ENCODE measurements around the gene SMCO2. TPM values are rescaled to one million over a fixed set of nuclear protein-coding genes. Genes with fewer than 3 reads are reported as not detected.

The SMCO2 gene
- total and polyA plus RNA-seq, 10 of the 15 experiments (the other 5 are each of a cell fraction or from before 2014, with no cell fraction given): 0.11 to 2.3 (median 0.67) TPM

GRCh38 chr12:27456618-27457017 is 10.1 kb downstream of the SMCO2 start (continued):
- TF ChIP-seq SREBF2 (IDR thresholded peaks at IDR 0.05; ENCODE audit: low read length): no peak
- TF ChIP-seq PML (IDR thresholded peaks at IDR 0.05; ENCODE audit: low read length): no peak
- no peak for TF ChIP-seq RAD51 (IDR thresholded peaks at IDR 0.05)

DNA sequence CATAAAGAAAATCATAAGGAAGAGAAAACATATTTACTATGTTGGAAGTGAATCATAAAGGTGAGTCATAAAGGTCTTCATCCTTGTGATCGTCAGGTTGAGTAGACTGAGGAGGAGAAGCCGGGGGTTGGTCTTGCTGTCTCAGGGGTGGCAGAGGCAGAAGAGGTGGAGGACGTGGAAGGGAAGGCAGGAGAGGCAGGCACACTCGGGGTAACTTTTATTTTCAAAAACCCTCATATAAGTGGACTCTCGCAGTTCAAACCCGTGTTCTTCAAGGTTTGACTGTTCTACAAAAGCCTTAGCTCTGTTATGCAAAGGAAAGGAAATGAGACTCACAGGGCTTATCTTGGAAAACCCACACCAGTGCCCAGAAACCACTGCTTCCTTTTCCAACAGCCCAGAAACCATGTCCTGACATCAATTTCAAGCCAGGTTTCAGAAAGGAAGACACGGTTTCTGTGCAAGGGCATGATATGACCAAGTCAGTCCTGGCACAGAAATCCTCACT is 14.0 kb downstream of the SMCO2 start:
- 16% methylated on average over 7 of the region's 7 CpGs for WGBS (ENCODE audit: insufficient coverage, insufficient replicate concordance, low lambda C conversion rate, missing lambda C conversion rate)
- intact Hi-C loops (cut with micrococcal nuclease; ENCODE audit: unreplicated experiment) (no loop called here), in situ Hi-C loops (cut with MboI) (no loop called here)
- ChIA-PET CTCF (no interaction called here), POLR2A (no interaction called here), SMC1A (ENCODE audit: uncharacterized antibody, unreplicated experiment) (interaction anchor here (1.0 kb wide), 1 partner anchor 236 kb away, joined by 3 read pairs; the partner anchor contains the start of gene REP15), RAD21 (ENCODE audit: unreplicated experiment) (no interaction called here)
- Histone ChIP-seq H3K9me3 (replicated peaks; ENCODE audit: control insufficient read depth, insufficient read depth, low read length) (no peaks in the 10 kb centered on the region), H2AFZ (ENCODE audit: control insufficient read depth, low read depth, low read length) (no peak overlapping the region), H3K4me2 (ENCODE audit: control insufficient read depth, insufficient read depth) (no peak overlapping the region), H3K27me3 (replicated peaks in 1 of 2; ENCODE audit: control insufficient read depth in 2 of 2, insufficient read depth in 2 of 2, low read length in 1 of 2) (no peaks in the 10 kb centered on the region), H3K4me3 (no peak overlapping the region), H3K36me3 (ENCODE audit: control insufficient read depth in 2 of 2, insufficient read depth in 2 of 2, low read length in 1 of 2) (no peaks in the 10 kb centered on the region), H4K20me1 (ENCODE audit: control insufficient read depth, insufficient read depth) (no peaks in the 10 kb centered on the region), H3K79me2 (ENCODE audit: control insufficient read depth, insufficient read depth, low read length) (no peaks in the 10 kb centered on the region), H3K27ac (ENCODE audit: control insufficient read depth, insufficient read depth) (no peak overlapping the region), H3K4me1 (ENCODE audit: control insufficient read depth, insufficient read depth, low read length) (no peaks in the 10 kb centered on the region), H3K9ac (ENCODE audit: control insufficient read depth, insufficient read depth, low read length) (no peak overlapping the region)
- no peak for FAIRE-seq
- TF ChIP-seq IKZF2 (IDR thresholded peaks at IDR 0.05) (peak in 1 of 2 experiments; percentile 11; a peak in 1 of 4 replicates), ZNF384 (IDR thresholded peaks at IDR 0.05; ENCODE audit: borderline replicate concordance, low read depth, low read length) (no peak), SKIL (IDR thresholded peaks at IDR 0.05; ENCODE audit: low read depth, poor library complexity, severe bottlenecking) (no peak), NFIC (IDR thresholded peaks at IDR 0.05; ENCODE audit: low read depth, low read length) (peak; percentile 29; the same call in 1 of the 2 replicates), RUNX3 (IDR thresholded peaks at IDR 0.05; ENCODE audit: low read length) (peak; percentile 75), EED (IDR thresholded peaks at IDR 0.05; ENCODE audit: low read depth) (peak; percentile 84), ETV6 (conservative IDR thresholded peaks at IDR 0.05 in 1 of 2, IDR thresholded peaks at IDR 0.05 in 1 of 2; ENCODE audit: borderline replicate concordance in 1 of 2, low read depth in 1 of 2) (peak in 1 of 2 experiments; percentile 28; a peak in 1 of 4 replicates)
- TF ChIP-seq, protein P1, sequence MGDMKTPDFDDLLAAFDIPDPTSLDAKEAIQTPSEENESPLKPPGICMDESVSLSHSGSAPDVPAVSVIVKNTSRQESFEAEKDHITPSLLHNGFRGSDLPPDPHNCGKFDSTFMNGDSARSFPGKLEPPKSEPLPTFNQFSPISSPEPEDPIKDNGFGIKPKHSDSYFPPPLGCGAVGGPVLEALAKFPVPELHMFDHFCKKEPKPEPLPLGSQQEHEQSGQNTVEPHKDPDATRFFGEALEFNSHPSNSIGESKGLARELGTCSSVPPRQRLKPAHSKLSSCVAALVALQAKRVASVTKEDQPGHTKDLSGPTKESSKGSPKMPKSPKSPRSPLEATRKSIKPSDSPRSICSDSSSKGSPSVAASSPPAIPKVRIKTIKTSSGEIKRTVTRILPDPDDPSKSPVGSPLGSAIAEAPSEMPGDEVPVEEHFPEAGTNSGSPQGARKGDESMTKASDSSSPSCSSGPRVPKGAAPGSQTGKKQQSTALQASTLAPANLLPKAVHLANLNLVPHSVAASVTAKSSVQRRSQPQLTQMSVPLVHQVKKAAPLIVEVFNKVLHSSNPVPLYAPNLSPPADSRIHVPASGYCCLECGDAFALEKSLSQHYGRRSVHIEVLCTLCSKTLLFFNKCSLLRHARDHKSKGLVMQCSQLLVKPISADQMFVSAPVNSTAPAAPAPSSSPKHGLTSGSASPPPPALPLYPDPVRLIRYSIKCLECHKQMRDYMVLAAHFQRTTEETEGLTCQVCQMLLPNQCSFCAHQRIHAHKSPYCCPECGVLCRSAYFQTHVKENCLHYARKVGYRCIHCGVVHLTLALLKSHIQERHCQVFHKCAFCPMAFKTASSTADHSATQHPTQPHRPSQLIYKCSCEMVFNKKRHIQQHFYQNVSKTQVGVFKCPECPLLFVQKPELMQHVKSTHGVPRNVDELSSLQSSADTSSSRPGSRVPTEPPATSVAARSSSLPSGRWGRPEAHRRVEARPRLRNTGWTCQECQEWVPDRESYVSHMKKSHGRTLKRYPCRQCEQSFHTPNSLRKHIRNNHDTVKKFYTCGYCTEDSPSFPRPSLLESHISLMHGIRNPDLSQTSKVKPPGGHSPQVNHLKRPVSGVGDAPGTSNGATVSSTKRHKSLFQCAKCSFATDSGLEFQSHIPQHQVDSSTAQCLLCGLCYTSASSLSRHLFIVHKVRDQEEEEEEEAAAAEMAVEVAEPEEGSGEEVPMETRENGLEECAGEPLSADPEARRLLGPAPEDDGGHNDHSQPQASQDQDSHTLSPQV (IDR thresholded peaks at IDR 0.05): no peak
- DNase-seq (ENCODE audit: low read depth, low spot score): peak; percentile 4
- BruUV-seq (replicated peaks): no TSS peak
- ATAC-seq: peak; percentile 30

Measured in GM12878 (cell line).